H9 (cell line): Measurements from ENCODE around the gene TWSG1. TPM values are rescaled to one million over a fixed set of nuclear protein-coding genes. Genes with fewer than 3 reads are reported as not detected.

Experiments used
- DNase-seq: peaks from one replicate; pipeline ENCODE4 v3.0.0-alpha.2; 2017
- H2AFZ ChIP-seq: one replicate; pipeline ENCODE4 v1.6.1; 2013; ENCODE audit warnings: mild to moderate bottlenecking, low read length, control low read depth, moderate library complexity
- H2AK5ac ChIP-seq: 2 replicates; pipeline ENCODE4 v1.6.1; 2013; ENCODE audit warnings: low read length, control low read depth, mixed read lengths; ENCODE audit not compliant: insufficient read length
- H2BK120ac ChIP-seq: one replicate; pipeline ENCODE4 v1.6.1; 2013; ENCODE audit warnings: low read depth, mild to moderate bottlenecking, low read length, control low read depth, inconsistent platforms; ENCODE audit not compliant: poor library complexity, severe bottlenecking
- H2BK12ac ChIP-seq: 2 replicates; pipeline ENCODE4 v1.6.1; 2013; ENCODE audit warnings: low read length, control low read depth, mixed read lengths, low read depth; ENCODE audit not compliant: insufficient read length
- H2BK15ac ChIP-seq: 2 replicates; pipeline ENCODE4 v1.6.1; 2013; ENCODE audit warnings: low read depth, low read length, control low read depth
- H2BK20ac ChIP-seq: one replicate; pipeline ENCODE4 v1.6.1; 2013; ENCODE audit warnings: low read depth, mild to moderate bottlenecking, low read length, control low read depth, inconsistent platforms; ENCODE audit not compliant: poor library complexity, severe bottlenecking
- H2BK5ac ChIP-seq: 2 replicates; pipeline ENCODE4 v1.6.1; 2013; ENCODE audit warnings: low read length, control low read depth, mixed read lengths; ENCODE audit not compliant: insufficient read length
- H3K14ac ChIP-seq: 2 replicates; pipeline ENCODE4 v1.6.1; 2013; ENCODE audit warnings: low read length, control low read depth; ENCODE audit not compliant: insufficient read depth
- H3K18ac ChIP-seq: 2 replicates; pipeline ENCODE4 v1.6.1; 2013; ENCODE audit warnings: low read depth, mild to moderate bottlenecking, mixed read lengths, low read length, control low read depth; ENCODE audit not compliant: insufficient read length
- H3K23ac ChIP-seq: 2 replicates; pipeline ENCODE4 v1.6.1; 2013; ENCODE audit warnings: low read length, control low read depth, mixed read lengths, low read depth; ENCODE audit not compliant: insufficient read length
- H3K23me2 ChIP-seq: 2 replicates; pipeline ENCODE4 v1.6.1; 2013; ENCODE audit warnings: low read depth, mild to moderate bottlenecking, mixed read lengths, low read length, control low read depth; ENCODE audit not compliant: insufficient read length, poor library complexity, severe bottlenecking
- H3K27ac ChIP-seq: 2 replicates; pipeline ENCODE4 v1.5.1; 2013; ENCODE audit warnings: low read length, control low read depth, mixed read lengths, low read depth; ENCODE audit not compliant: insufficient read length
- H3K27me3 ChIP-seq: 2 replicates; pipeline ENCODE4 v1.6.1; 2013; ENCODE audit warnings: low read length, control low read depth, inconsistent platforms; ENCODE audit not compliant: insufficient read depth
- H3K4ac ChIP-seq: 2 replicates; pipeline ENCODE4 v1.6.1; 2013; ENCODE audit warnings: low read depth, mild to moderate bottlenecking, control low read depth, inconsistent platforms, low read length, moderate library complexity
- H3K4me1 ChIP-seq: 2 replicates; pipeline ENCODE4 v1.6.1; 2013; ENCODE audit warnings: low read length, control low read depth, inconsistent platforms; ENCODE audit not compliant: insufficient read depth
- H3K4me2 ChIP-seq: 2 replicates; pipeline ENCODE4 v1.6.1; 2013; ENCODE audit warnings: low read length, control low read depth, mixed read lengths; ENCODE audit not compliant: insufficient read length, insufficient read depth
- H3K56ac ChIP-seq: 2 replicates; pipeline ENCODE4 v1.6.1; 2013; ENCODE audit warnings: low read depth, mild to moderate bottlenecking, mixed read lengths, low read length, control low read depth; ENCODE audit not compliant: insufficient read length
- H3K79me1 ChIP-seq: 2 replicates; pipeline ENCODE4 v1.6.1; 2013; ENCODE audit warnings: low read depth, mild to moderate bottlenecking, moderate library complexity, low read length, control low read depth, inconsistent platforms; ENCODE audit not compliant: insufficient read depth, poor library complexity, severe bottlenecking
- H3K79me2 ChIP-seq: 2 replicates; pipeline ENCODE4 v1.6.1; 2013; ENCODE audit warnings: low read length, control low read depth, inconsistent platforms; ENCODE audit not compliant: insufficient read depth
- H3K9ac ChIP-seq: 2 replicates; pipeline ENCODE4 v1.6.1; 2013; ENCODE audit warnings: low read length, control low read depth, mixed read lengths; ENCODE audit not compliant: insufficient read length; ENCODE audit errors: extremely low read depth
- H3K9me3 ChIP-seq: one replicate; pipeline ENCODE4 v1.6.1; 2013; ENCODE audit warnings: low read depth, low read length, inconsistent platforms; ENCODE audit not compliant: control insufficient read depth
- H3T11ph ChIP-seq: one replicate; pipeline ENCODE4 v1.6.1; 2013; ENCODE audit warnings: mild to moderate bottlenecking, low read length, control low read depth, inconsistent platforms
- H4K20me1 ChIP-seq: one replicate; pipeline ENCODE4 v1.6.1; 2013; ENCODE audit not compliant: control insufficient read depth, insufficient read length, insufficient read depth
- H4K5ac ChIP-seq: 2 replicates; pipeline ENCODE4 v1.6.1; 2013; ENCODE audit warnings: low read depth, mild to moderate bottlenecking, mixed read lengths, low read length, control low read depth; ENCODE audit not compliant: insufficient read length
- H4K8ac ChIP-seq: replicated peaks from 2 replicates; pipeline ENCODE4 v1.6.1; 2013; ENCODE audit warnings: low read length, control low read depth, mixed read lengths, low read depth; ENCODE audit not compliant: insufficient read length
- H4K91ac ChIP-seq: 2 replicates; pipeline ENCODE4 v1.6.1; 2013; ENCODE audit warnings: low read depth, mild to moderate bottlenecking, moderate library complexity, mixed read lengths, low read length, control low read depth; ENCODE audit not compliant: insufficient read length
- H3K27ac Mint-ChIP-seq, 3 experiments: 2 replicates in 2 of 3; 3 replicates in 1 of 3; pipeline ENCODE4 v1.8.0; 2020 to 2021; ENCODE audit warnings: mixed read lengths in 3 of 3, mild to moderate bottlenecking in 1 of 3, moderate library complexity in 1 of 3
- H3K27me3 Mint-ChIP-seq: 2 replicates; pipeline ENCODE4 v1.8.0; 2021; ENCODE audit warnings: low read depth, mild to moderate bottlenecking, moderate library complexity, mixed read lengths
- H3K36me3 Mint-ChIP-seq, 3 experiments: 2 replicates in 2 of 3; 3 replicates in 1 of 3; pipeline ENCODE4 v1.8.0; 2020 to 2021; ENCODE audit warnings: low read depth in 3 of 3, mixed read lengths in 3 of 3; ENCODE audit not compliant: insufficient read depth in 1 of 3
- H3K4me1 Mint-ChIP-seq, 2 experiments: 2 replicates each; pipeline ENCODE4 v1.8.0; 2020; ENCODE audit warnings: mixed read lengths in 2 of 2
- H3K4me3 Mint-ChIP-seq, 2 experiments: 2 replicates in 1 of 2; 3 replicates in 1 of 2; pipeline ENCODE4 v1.8.0; 2020 to 2021; ENCODE audit warnings: mild to moderate bottlenecking in 2 of 2, mixed read lengths in 2 of 2, moderate library complexity in 1 of 2
- H3K9me3 Mint-ChIP-seq, 2 experiments: 2 replicates in 1 of 2; 3 replicates in 1 of 2; pipeline ENCODE4 v1.8.0; 2020; ENCODE audit warnings: mild to moderate bottlenecking in 2 of 2, mixed read lengths in 2 of 2, moderate library complexity in 1 of 2
- CTCF ChIP-seq: fragments of 200-600 bp; sonication (generic); conservative IDR thresholded peaks from 3 replicates; pipeline ENCODE4 v1.8.0; 2021; ENCODE audit warnings: antibody characterized with exemption, mild to moderate bottlenecking
- WGBS: extraction: QIAGEN DNeasy Blood & Tissue Kit; methylation state at CpG from one replicate; pipeline ENCODE4 v1.1.7; 2013; ENCODE audit warnings: missing lambda C conversion rate, low lambda C conversion rate, mixed read lengths; ENCODE audit not compliant: insufficient read length; ENCODE audit errors: extremely low coverage; 5-methylcytosine and 5-hydroxymethylcytosine counted together
- total RNA-seq: library from RNA; stranded (reverse); gene quantifications from 2 replicates; pipeline ENCODE4 v1.2.1, GENCODE V29; 2021

Gene TWSG1
- total RNA-seq, 1 experiment from 2014 or later = 25.7 TPM

DNA sequence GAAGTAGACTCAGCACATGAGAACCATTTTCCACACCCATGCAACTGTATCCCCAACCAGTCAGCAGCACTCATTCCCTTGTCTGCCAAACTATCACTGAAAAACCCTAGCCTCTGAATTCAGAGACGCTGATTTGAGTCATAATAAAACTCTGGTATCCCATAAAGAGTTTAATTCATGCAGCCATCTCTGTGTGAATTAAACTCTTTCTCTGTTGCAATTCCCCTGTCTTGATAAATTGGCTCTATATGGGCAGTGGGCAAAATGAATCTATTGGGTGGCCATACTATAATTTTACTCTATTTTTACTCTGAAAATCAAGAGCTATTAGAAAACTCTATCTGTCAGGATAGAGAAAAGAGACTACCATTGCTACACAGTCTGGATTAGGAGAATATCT, 40.6 kb upstream of the TWSG1 start:
- Histone ChIP-seq H4K91ac (no peak overlapping the region), H3K9me3 (peaks cover 14% of the 10 kb centered on the region), H3K27me3 (no peaks in the 10 kb centered on the region), H2BK120ac (no peak overlapping the region), H3K23ac (no peak overlapping the region), H3K56ac (no peak overlapping the region), H3K4me1 (no peaks in the 10 kb centered on the region), H3K14ac (no peak overlapping the region), H2BK20ac (no peak overlapping the region), H2BK15ac (no peak overlapping the region), H2AK5ac (no peak overlapping the region), H3T11ph (no peak overlapping the region), H3K23me2 (no peaks in the 10 kb centered on the region), H3K79me2 (no peaks in the 10 kb centered on the region), H3K27ac (no peak overlapping the region), H4K20me1 (no peaks in the 10 kb centered on the region), H3K4me2 (no peak overlapping the region), H4K5ac (no peak overlapping the region), H3K9ac (no peak overlapping the region), H2AFZ (no peak overlapping the region), H3K4ac (no peak overlapping the region), H3K79me1 (no peaks in the 10 kb centered on the region), H2BK12ac (no peak overlapping the region), H4K8ac (no peak overlapping the region), H3K18ac (no peak overlapping the region), H2BK5ac (no peak overlapping the region)
- peaks cover 63 to 72% of the 10 kb centered on the region in 2 experiments for H3K9me3 Mint-ChIP-seq
- no peak overlapping the region for H3K4me3 Mint-ChIP-seq
- TF ChIP-seq CTCF = no peak
- no peaks in the 10 kb centered on the region for H3K27me3 Mint-ChIP-seq
- WGBS = no CpG with 5 or more reads among the region's 1 CpG
- H3K27ac Mint-ChIP-seq = no peak overlapping the region
- peaks cover 31 to 56% (median 43%) of the 10 kb centered on the region in 3 experiments for H3K36me3 Mint-ChIP-seq
- no peak for DNase-seq
- peaks cover 0 to under 1% of the 10 kb centered on the region in 2 experiments; a peak in 3 of 4 replicates for H3K4me1 Mint-ChIP-seq
